Choroid plexus epithelial cell (primary cell): ENCODE measurements around the gene RETREG1.

Source experiments
- DNase-seq: peaks from one replicate; pipeline ENCODE4 v3.0.0-alpha.2; 2010; ENCODE audit warnings: low read depth
- H3K4me3 ChIP-seq: 2 replicates; pipeline ENCODE4 v1.5.1; 2011; ENCODE audit warnings: low read depth, mild to moderate bottlenecking, control low read depth, low read length, moderate library complexity
- TF ChIP-seq, protein P1 (sequence below): conservative IDR thresholded peaks from 2 replicates; pipeline ENCODE4 v1.5.1; 2011; ENCODE audit warnings: low read depth, mild to moderate bottlenecking, control low read depth, inconsistent platforms, low read length, moderate library complexity

RETREG1 gene

GRCh38 chr5:16529306-16529705 lies 87.5 kb downstream of the RETREG1 start:
- DNase-seq: no peak
- TF ChIP-seq, protein P1, sequence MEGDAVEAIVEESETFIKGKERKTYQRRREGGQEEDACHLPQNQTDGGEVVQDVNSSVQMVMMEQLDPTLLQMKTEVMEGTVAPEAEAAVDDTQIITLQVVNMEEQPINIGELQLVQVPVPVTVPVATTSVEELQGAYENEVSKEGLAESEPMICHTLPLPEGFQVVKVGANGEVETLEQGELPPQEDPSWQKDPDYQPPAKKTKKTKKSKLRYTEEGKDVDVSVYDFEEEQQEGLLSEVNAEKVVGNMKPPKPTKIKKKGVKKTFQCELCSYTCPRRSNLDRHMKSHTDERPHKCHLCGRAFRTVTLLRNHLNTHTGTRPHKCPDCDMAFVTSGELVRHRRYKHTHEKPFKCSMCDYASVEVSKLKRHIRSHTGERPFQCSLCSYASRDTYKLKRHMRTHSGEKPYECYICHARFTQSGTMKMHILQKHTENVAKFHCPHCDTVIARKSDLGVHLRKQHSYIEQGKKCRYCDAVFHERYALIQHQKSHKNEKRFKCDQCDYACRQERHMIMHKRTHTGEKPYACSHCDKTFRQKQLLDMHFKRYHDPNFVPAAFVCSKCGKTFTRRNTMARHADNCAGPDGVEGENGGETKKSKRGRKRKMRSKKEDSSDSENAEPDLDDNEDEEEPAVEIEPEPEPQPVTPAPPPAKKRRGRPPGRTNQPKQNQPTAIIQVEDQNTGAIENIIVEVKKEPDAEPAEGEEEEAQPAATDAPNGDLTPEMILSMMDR: no peak

DNA sequence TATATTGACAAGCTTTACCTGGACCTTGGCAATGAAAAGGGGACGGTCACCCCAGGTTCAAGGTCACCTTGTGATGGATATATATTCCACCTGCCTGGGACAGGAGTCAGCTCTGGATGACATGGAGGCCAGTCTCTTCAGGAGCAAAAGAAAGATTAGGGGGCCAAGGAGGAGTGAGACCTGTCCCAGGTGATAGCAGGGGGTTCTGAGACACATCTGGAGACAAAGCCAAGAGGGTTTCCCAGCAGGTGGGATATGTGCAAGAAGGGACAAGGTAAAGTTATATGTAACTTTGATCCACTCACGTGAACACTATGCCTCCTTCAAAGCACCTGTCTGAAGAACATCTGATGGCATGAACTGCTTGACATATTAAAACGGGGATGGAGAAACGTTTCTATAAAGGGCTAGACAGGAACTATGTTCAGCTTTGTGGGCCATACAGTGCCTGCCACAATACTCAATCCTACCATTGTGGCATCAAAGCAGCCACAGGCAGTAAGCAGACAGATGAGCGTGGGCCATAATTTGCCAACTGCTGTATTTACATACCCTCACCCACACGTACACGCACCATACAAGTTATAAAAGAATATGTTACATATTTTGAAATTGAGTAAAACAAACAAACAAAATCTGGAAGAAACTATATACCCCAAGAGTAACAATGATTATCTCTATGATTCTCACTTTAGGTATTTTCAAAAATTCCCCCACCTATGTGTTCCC lies 88.3 kb downstream of the RETREG1 start:
- no peak overlapping the region for H3K4me3 ChIP-seq
- DNase-seq: no peak
- TF ChIP-seq, protein P1: no peak

More at GRCh38 chr5:16529306-16529705, 87.5 kb downstream of the RETREG1 start:
- H3K4me3 ChIP-seq: no peak overlapping the region

- TF ChIP-seq, protein P1: no peak
- DNase-seq: no peak
- no peak overlapping the region for H3K4me3 ChIP-seq
Measured at GRCh38 chr5:16525651-16526050, 91.1 kb downstream of the RETREG1 start.

- DNase-seq: no peak
- H3K4me3 ChIP-seq: no peak overlapping the region
- TF ChIP-seq, protein P1: no peak
Measured at GRCh38 chr5:16524286-16524685, 92.5 kb downstream of the RETREG1 start.

DNA sequence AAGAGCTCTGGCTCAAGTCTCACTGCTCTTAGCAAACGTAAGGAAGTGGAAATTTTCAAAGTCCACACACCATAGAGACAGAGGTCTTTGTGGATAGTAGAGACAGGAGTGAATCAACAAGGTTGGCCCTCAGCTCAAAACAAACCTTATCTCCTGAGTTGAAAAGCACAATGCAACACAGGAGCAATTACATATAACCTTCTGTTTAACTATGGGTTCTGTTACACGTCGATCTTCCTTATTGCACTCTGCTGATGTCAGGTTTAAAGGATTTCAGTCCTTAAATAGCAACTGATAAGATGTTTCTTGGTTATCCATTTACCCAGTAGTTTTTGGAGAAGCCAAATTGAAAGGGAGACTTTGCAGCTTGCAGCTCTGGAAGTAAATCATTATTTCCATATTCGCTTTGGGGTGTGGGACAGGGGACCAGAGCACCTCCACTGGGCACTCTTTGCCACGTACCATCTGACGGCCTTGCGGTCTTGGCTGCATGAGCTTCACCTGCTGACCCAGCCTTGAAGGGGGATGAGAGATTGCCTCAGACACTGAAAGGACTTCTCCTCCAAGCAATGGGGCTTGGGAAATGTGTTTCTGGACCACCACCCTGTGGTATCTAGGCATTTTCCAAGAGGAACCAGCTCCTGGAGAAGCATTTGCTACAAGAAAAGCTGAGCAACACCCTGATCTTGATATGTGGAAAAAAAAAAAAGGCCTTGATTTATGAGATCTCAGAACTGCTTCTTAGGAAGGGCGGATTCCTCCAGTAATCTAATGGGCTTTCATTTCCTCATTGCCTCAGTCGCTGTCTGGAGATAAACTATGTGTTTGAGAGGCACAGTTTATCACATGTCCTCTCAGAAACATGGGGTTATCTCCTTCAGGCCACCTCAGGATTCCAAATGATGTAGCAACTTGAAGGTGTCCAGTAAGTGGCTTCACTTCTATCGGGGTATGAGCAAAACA lies 95.0 kb downstream of the RETREG1 start:
- H3K4me3 ChIP-seq: no peak overlapping the region
- TF ChIP-seq, protein P1: no peak
- DNase-seq: no peak

- TF ChIP-seq, protein P1: no peak
- no peak for DNase-seq
- no peak overlapping the region for H3K4me3 ChIP-seq
Measured at GRCh38 chr5:16520841-16521240, 96.0 kb downstream of the RETREG1 start.
